Head of caudate nucleus (tissue), 42 donors: ENCODE measurements around the gene ATG16L1.

ENCODE experiments used
- DNase-seq, 42 donors: peaks; one replicate each; pipeline versions ENCODE4 v3.0.0 to v3.0.0-alpha.2; 2020 to 2021; ENCODE audit warnings: mixed read lengths in 7 of 42
- intact Hi-C: fragments of 100-400 bp; cut with DNase I; formaldehyde crosslinking; loops from one replicate; pipeline ENCODE4 v1.15.0; 2022

Gene ATG16L1

DNA sequence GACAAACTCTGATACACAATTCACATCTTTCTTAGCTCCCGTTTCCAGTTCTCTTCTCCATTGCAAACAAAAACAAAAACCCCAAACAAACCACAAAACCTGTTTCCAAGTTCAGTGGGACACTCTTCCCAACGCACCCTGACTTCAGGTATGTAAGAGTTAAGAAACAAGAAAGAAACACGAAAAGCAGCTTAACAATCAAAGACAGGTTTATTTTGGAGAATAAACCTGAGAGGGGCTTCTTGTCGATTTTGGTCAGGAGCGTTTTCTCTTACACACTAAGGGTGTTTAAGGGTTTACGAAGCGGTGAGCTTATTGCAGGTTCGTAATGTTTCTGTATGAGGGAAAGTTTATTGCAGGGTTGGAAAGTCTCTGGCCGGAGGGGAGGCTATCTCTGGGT is 905 bp upstream of the ATG16L1 start:
- no peak for DNase-seq
- intact Hi-C loops: loop anchor here (2.0 to 5.0 kb wide), 2 partner anchors 398 to 643 kb away; no protein-coding TSS in a partner anchor

- DNase-seq: no peak
- intact Hi-C loops: loop anchor here (2.0 to 5.0 kb wide), 2 partner anchors 398 to 644 kb away; no protein-coding TSS in a partner anchor
Observed at GRCh38 chr2:233250985-233251305, 528 bp upstream of the ATG16L1 start.

GRCh38 chr2:233252227-233252626 is 754 bp downstream of the ATG16L1 start:
- peak in 20 of 42 donors; percentile 13 to 55 (median 27) for DNase-seq
- intact Hi-C loops: loop anchor here (5.0 kb wide), 1 partner anchor 645 kb away; no protein-coding TSS in a partner anchor

GRCh38 chr2:233255151-233255550 is 3.7 kb downstream of the ATG16L1 start:
- intact Hi-C loops: no loop called here
- DNase-seq: peak in 2 of 42 donors; percentile 26 to 28

- DNase-seq: no peak
- intact Hi-C loops: no loop called here
Observed at GRCh38 chr2:233256048-233256447, 4.6 kb downstream of the ATG16L1 start.

DNA sequence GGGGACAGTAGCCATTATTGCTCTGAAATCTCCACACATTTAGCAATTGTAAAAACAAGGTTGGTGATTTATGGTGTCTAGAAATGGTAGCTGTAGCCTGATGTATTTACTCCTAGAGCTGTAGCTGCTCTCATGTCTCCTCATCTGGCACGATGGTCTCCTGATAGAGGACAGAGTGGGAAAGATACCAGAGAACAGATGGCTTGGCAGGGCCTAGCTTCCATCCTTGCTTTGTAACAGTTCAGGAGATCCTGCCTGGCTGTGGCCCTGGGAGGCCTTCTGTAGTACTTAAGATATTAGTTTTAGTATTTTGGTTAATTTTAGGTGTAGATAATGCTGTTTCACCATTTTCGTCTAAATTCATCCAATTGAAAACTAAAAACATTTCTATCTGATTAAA is 6.7 kb downstream of the ATG16L1 start:
- no peak for DNase-seq
- intact Hi-C loops: no loop called here

DNA sequence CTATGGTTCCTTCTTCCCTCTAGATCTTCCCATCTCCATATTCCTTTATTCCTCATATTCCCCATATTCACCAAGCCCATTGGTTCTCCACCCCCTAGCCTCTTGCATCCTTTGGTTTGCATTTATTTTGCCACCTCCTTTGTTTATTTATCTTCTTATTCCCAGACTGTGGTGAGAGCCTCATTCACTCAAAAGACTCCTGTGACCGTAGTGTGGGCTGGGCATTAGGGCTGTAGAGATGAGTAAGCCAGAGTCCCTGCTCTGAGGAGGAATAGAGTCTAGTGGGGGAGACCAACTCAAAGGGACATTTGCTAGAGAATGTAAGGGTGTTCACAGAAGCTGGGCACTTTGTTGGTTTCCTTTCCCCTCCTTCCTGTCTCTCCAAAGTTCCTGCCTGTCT is 8.3 kb downstream of the ATG16L1 start:
- DNase-seq: no peak
- intact Hi-C loops: no loop called here

- intact Hi-C loops: no loop called here
Observed at GRCh38 chr2:233260661-233261060, 9.2 kb downstream of the ATG16L1 start.

GRCh38 chr2:233261819-233262555 is 10.5 kb downstream of the ATG16L1 start:
- intact Hi-C loops: no loop called here
- DNase-seq: no peak

More at GRCh38 chr2:233260661-233261060, 9.2 kb downstream of the ATG16L1 start:
- no peak for DNase-seq

DNA sequence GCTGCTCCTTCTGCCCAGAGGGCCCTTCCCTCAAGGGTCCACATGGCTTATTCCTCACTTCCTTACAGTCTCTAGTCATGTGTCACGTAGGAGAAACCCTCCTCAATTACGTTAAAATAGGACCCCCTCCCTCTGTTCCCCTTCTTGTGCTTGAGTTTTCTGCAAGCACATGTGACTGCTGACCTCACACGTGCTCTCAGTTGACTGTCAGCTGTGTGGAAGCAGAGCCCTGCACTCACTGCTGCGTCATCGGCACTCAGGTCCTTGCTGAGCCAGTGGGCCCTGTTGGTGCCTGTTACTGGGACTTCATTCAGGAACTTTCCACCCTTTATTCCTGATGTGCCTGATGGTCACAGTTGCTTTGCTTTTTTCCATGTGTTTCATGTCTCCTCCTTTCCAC is 11.1 kb downstream of the ATG16L1 start:
- no peak for DNase-seq
- intact Hi-C loops: no loop called here

- DNase-seq: no peak
- intact Hi-C loops: no loop called here
Observed at GRCh38 chr2:233263045-233263570, 11.6 kb downstream of the ATG16L1 start.

GRCh38 chr2:233264667-233265066 is 13.2 kb downstream of the ATG16L1 start:
- intact Hi-C loops: no loop called here
- no peak for DNase-seq

GRCh38 chr2:233265899-233266431 is 14.5 kb downstream of the ATG16L1 start:
- intact Hi-C loops: no loop called here
- DNase-seq: peak in 31 of 42 donors; percentile 21 to 69 (median 49)

DNA sequence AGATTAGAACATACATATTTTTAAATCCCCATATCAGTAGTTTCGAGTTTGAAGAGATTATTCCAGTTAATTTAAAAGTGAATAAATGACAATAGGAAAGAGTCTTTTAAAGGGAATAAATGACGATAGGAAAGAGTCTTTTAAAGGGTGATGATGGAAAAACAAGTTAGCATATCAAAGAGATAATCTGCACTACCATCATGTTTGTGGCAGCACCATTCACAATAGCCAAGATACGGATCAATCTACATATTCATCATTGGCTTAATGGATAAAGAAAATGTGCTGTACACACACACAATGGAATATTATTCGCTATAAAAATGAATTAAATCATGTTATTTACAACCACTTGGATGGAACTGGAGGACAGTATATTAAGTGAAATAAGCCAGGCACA is 15.0 kb downstream of the ATG16L1 start:
- intact Hi-C loops: no loop called here
- DNase-seq: no peak

DNA sequence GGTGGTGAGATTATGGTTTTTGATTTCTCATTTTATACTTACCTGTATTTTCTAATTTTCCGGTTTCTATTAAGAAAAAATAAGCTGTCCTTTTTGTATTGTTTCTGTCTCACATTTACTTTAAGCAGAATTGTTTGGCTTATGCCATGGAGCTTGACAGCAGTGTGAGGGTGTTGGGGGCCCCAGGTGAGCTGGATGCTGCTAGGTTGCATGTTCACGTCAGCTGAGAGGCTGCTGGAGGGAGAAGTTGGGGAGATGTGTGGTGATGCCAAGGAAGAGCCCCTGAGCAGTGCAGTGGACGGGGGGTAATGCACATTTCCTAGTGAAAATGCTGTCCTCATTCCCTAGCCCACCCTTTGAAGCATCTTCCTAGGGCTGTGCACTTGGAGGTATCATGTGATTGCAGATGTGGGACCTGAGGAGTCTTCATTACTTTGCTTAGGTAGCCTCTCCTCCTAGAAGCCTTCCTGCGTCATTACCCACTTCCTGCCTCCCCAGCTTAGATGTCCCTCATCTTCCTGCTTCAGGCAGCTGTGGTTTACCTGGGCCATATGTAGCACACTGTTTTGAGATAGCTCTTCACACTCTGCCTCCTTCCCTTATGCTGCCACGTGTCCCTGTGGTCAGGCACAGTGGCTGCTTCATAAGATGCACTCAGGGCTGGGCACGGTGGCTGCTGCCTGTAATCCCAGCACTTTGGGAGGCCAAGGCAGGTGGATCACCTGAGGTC is 16.2 kb downstream of the ATG16L1 start:
- intact Hi-C loops: no loop called here
- no peak for DNase-seq

DNA sequence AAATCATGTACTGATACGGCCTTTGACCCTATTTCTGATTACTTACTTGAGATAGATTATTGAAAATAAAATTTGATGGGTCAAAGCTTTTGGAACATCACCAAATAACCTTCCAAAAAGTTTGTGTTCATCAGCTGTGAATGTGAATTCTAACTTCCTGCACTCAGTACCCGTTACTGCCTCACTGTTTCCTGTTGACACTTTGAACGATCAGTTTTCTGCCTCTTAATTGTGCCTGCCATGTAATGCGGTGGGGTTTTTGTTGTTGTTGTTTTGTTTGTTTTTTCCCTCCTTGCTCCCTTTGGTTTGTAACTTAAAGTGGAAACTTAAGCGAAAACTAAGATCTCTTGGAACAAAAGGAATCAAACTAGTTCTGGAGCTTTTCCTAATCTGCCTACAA is 18.9 kb downstream of the ATG16L1 start:
- DNase-seq: no peak
- intact Hi-C loops: no loop called here

GRCh38 chr2:233270951-233271350 is 19.5 kb downstream of the ATG16L1 start:
- DNase-seq: no peak
- intact Hi-C loops: no loop called here

GRCh38 chr2:233271693-233272092 is 20.2 kb downstream of the ATG16L1 start:
- no peak for DNase-seq
- intact Hi-C loops: no loop called here

- intact Hi-C loops: no loop called here
- no peak for DNase-seq
Observed at GRCh38 chr2:233273120-233273519, 21.6 kb downstream of the ATG16L1 start.

GRCh38 chr2:233275223-233275622 is 23.8 kb downstream of the ATG16L1 start:
- no peak for DNase-seq
- intact Hi-C loops: no loop called here
